H1 (cell line): ENCODE results near the gene MTCH1. TPM values are rescaled to one million over a fixed set of nuclear protein-coding genes. Genes with fewer than 3 reads are reported as not detected.
A peak's percentile ranks its signal among the peaks of the same experiment; 100 is the strongest.

Source experiments
- CTCF ChIA-PET: fragments of 300-600 bp; sonication (Branson Sonifier 250); formaldehyde crosslinking; loops from one replicate; lab custom pipeline; 2021; ENCODE audit not compliant: partially characterized antibody; lab: Charles Lee
- POLR2A ChIA-PET: fragments of 300-600 bp; sonication (Branson Sonifier 250); formaldehyde crosslinking; loops from one replicate; lab custom pipeline; 2021; ENCODE audit warnings: inconsistent platforms; ENCODE audit not compliant: partially characterized antibody; lab: Charles Lee
- DNase-seq, 2 experiments: peaks; one replicate each; pipeline versions ENCODE4 v3.0.0 to v3.0.0-alpha.2; 2010 to 2022; ENCODE audit warnings: low spot score in 2 of 2, low read depth in 1 of 2, mixed read lengths in 1 of 2
- FAIRE-seq: peaks from 2 replicates; lab custom pipeline; 2011; peaks lifted over from hg19 to GRCh38; lab: Jason Lieb, UNC
- H2AFZ ChIP-seq: 2 replicates; pipeline ENCODE4 v1.8.1; 2012; ENCODE audit warnings: low read length, inconsistent platforms
- H2AK5ac ChIP-seq: 2 replicates; pipeline ENCODE4 v1.6.1; 2013; ENCODE audit warnings: low read depth, low read length
- H2BK120ac ChIP-seq: replicated peaks from 2 replicates; pipeline ENCODE3; 2013; ENCODE audit warnings: low read depth, low read length, inconsistent platforms
- H2BK12ac ChIP-seq: 2 replicates; pipeline ENCODE4 v1.6.1; 2013; ENCODE audit warnings: low read depth, low read length
- H2BK15ac ChIP-seq: 2 replicates; pipeline ENCODE4 v1.6.1; 2013; ENCODE audit warnings: low read length
- H2BK20ac ChIP-seq: 2 replicates; pipeline ENCODE4 v1.6.1; 2013; ENCODE audit warnings: low read length
- H2BK5ac ChIP-seq: 2 replicates; pipeline ENCODE4 v1.6.1; 2013; ENCODE audit warnings: low read depth, low read length
- H3K14ac ChIP-seq: 2 replicates; pipeline ENCODE4 v1.6.1; 2013; ENCODE audit warnings: inconsistent platforms; ENCODE audit not compliant: insufficient read length
- H3K18ac ChIP-seq: 2 replicates; pipeline ENCODE4 v1.6.1; 2013; ENCODE audit warnings: low read length; ENCODE audit errors: extremely low read depth
- H3K23ac ChIP-seq: 2 replicates; pipeline ENCODE4 v1.6.1; 2013; ENCODE audit warnings: inconsistent platforms; ENCODE audit not compliant: insufficient read length
- H3K23me2 ChIP-seq: 2 replicates; pipeline ENCODE4 v1.6.1; 2013; ENCODE audit warnings: low read depth, low read length
- H3K27ac ChIP-seq: 2 replicates; pipeline ENCODE4 v1.6.1; 2011; ENCODE audit warnings: low read depth, low read length, inconsistent platforms
- H3K27me3 ChIP-seq, 4 experiments: replicated peaks in 1 of 4; 1 replicate in 1 of 4; 2 replicates in 3 of 4; pipeline versions ENCODE4 v1.6.1 to v1.8.1; 2011 to 2013; ENCODE audit warnings: low read length in 3 of 4, mild to moderate bottlenecking in 3 of 4, inconsistent platforms in 2 of 4, mixed read lengths in 2 of 4, moderate library complexity in 1 of 4; ENCODE audit not compliant: control insufficient read depth in 3 of 4, insufficient read depth in 3 of 4; ENCODE audit errors: extremely low read depth in 1 of 4
- H3K36me3 ChIP-seq, 4 experiments: 2 replicates each; pipeline versions ENCODE4 v1.6.1 to v1.8.1; 2011 to 2013; ENCODE audit warnings: mild to moderate bottlenecking in 4 of 4, low read length in 3 of 4, moderate library complexity in 2 of 4, control low read depth in 1 of 4, inconsistent platforms in 1 of 4; ENCODE audit not compliant: insufficient read depth in 4 of 4, control insufficient read depth in 2 of 4
- H3K4ac ChIP-seq: replicated peaks from 2 replicates; pipeline ENCODE3; 2013; ENCODE audit warnings: low read length, low read depth, mixed read lengths, inconsistent platforms; ENCODE audit not compliant: insufficient read length
- H3K4me1 ChIP-seq, 4 experiments: replicated peaks in 1 of 4; 1 replicate in 1 of 4; 2 replicates in 3 of 4; pipeline versions ENCODE4 v1.6.1 to v1.8.1; 2011 to 2013; ENCODE audit warnings: low read length in 3 of 4, inconsistent platforms in 2 of 4, mixed read lengths in 1 of 4; ENCODE audit not compliant: insufficient read depth in 4 of 4, control insufficient read depth in 3 of 4
- H3K4me2 ChIP-seq, 2 experiments: 2 replicates each; pipeline versions ENCODE4 v1.6.1 to v1.8.1; 2011 to 2013; ENCODE audit warnings: low read depth in 2 of 2, low read length in 2 of 2, control low read depth in 1 of 2, inconsistent platforms in 1 of 2, mild to moderate bottlenecking in 1 of 2; ENCODE audit not compliant: insufficient read depth in 1 of 2
- H3K4me3 ChIP-seq, 4 experiments: fragments of 200-600, 300-600 bp in 1 of 4; sonication (generic), shearing (Covaris generic), sonication (Bioruptor Twin) in 1 of 4; 2 replicates each; pipeline versions ENCODE4 v1.5.1 to v1.8.1; 2011 to 2016; ENCODE audit warnings: low read length in 4 of 4, low read depth in 3 of 4, control low read depth in 2 of 4, inconsistent platforms in 2 of 4, mild to moderate bottlenecking in 2 of 4, mixed read lengths in 1 of 4, moderate library complexity in 1 of 4; ENCODE audit not compliant: insufficient read depth in 2 of 4; ENCODE audit errors: extremely low read depth in 1 of 4
- H3K56ac ChIP-seq: replicated peaks from 2 replicates; pipeline ENCODE3; 2013; ENCODE audit warnings: low read depth, mild to moderate bottlenecking, mixed read lengths, low read length, inconsistent platforms; ENCODE audit not compliant: insufficient read length
- H3K79me1 ChIP-seq: 2 replicates; pipeline ENCODE4 v1.6.1; 2013; ENCODE audit warnings: low read depth, low read length, control low read depth
- H3K79me2 ChIP-seq, 2 experiments: 2 replicates each; pipeline versions ENCODE4 v1.6.1 to v1.8.1; 2012 to 2013; ENCODE audit warnings: low read length in 2 of 2, mild to moderate bottlenecking in 2 of 2, inconsistent platforms in 1 of 2; ENCODE audit not compliant: insufficient read depth in 2 of 2, control insufficient read depth in 1 of 2
- H3K9ac ChIP-seq, 4 experiments: replicated peaks in 1 of 4; 1 replicate in 1 of 4; 2 replicates in 3 of 4; pipeline versions ENCODE4 v1.6.1 to v1.8.1; 2011 to 2013; ENCODE audit warnings: low read depth in 3 of 4, low read length in 3 of 4, control low read depth in 2 of 4, mild to moderate bottlenecking in 2 of 4, moderate library complexity in 2 of 4, inconsistent platforms in 1 of 4; ENCODE audit errors: extremely low read depth in 1 of 4
- H3K9me3 ChIP-seq, 2 experiments: 2 replicates each; pipeline versions ENCODE4 v1.6.1 to v1.8.1; 2012 to 2013; ENCODE audit warnings: mild to moderate bottlenecking in 2 of 2, moderate library complexity in 2 of 2, control low read depth in 1 of 2, inconsistent platforms in 1 of 2, low read depth in 1 of 2, low read length in 1 of 2, mixed read lengths in 1 of 2; ENCODE audit not compliant: insufficient read depth in 2 of 2
- H4K20me1 ChIP-seq, 2 experiments: replicated peaks in 1 of 2; 2 replicates each; pipeline versions ENCODE3 to v1.8.1; 2011 to 2013; ENCODE audit warnings: inconsistent platforms in 2 of 2, low read length in 2 of 2, mild to moderate bottlenecking in 1 of 2; ENCODE audit not compliant: insufficient read depth in 2 of 2, control insufficient read depth in 1 of 2
- H4K5ac ChIP-seq: 2 replicates; pipeline ENCODE4 v1.6.1; 2013; ENCODE audit warnings: low read length, low read depth, mixed read lengths, inconsistent platforms; ENCODE audit not compliant: insufficient read length
- H4K8ac ChIP-seq: 2 replicates; pipeline ENCODE4 v1.8.0; 2013; ENCODE audit warnings: mild to moderate bottlenecking, moderate library complexity, low read length, inconsistent platforms; ENCODE audit not compliant: insufficient read depth; ENCODE audit errors: extremely low read depth
- H4K91ac ChIP-seq: replicated peaks from 2 replicates; pipeline ENCODE3; 2013; ENCODE audit warnings: low read length, mixed read lengths, inconsistent platforms; ENCODE audit not compliant: insufficient read length
- JUN ChIP-seq: IDR thresholded peaks from 2 replicates; pipeline ENCODE4 v1.6.1; 2011; ENCODE audit warnings: low read depth, mild to moderate bottlenecking, improper control_type of control experiment, low read length
- RAD21 ChIP-seq, 2 experiments: IDR thresholded peaks in 1 of 2; conservative IDR thresholded peaks in 1 of 2; 2 replicates each; pipeline ENCODE4 v1.6.1; 2011; ENCODE audit warnings: low read depth in 2 of 2, low read length in 2 of 2, improper control_type of control experiment in 1 of 2, inconsistent platforms in 1 of 2, mild to moderate bottlenecking in 1 of 2, moderate library complexity in 1 of 2
- YY1 ChIP-seq: IDR thresholded peaks from 2 replicates; pipeline ENCODE4 v1.6.1; 2011; ENCODE audit warnings: low read depth, mild to moderate bottlenecking, low read length
- whole genome bisulfite sequencing, 2 experiments: shearing (Covaris generic) in 1 of 2; methylation state at CpG; one replicate each; pipeline versions ENCODE4 v1.1.6 to v1.1.7; 2013 to 2015; ENCODE audit warnings: low lambda C conversion rate in 2 of 2, mixed read lengths in 2 of 2, inconsistent platforms in 1 of 2, low coverage in 1 of 2, missing lambda C conversion rate in 1 of 2; ENCODE audit not compliant: insufficient replicate concordance in 2 of 2, insufficient coverage in 1 of 2, insufficient read length in 1 of 2; ENCODE audit errors: extremely low coverage in 1 of 2, missing lambda C conversion rate in 1 of 2; 5-methylcytosine and 5-hydroxymethylcytosine counted together
- polyA plus RNA-seq, 7 experiments: library from polyadenylated mRNA; depleted of rRNA in 3 of 7; stranded (reverse) in 5 of 7; unstranded in 2 of 7; fragments of >200 nt in 5 of 7; fragments of 200-250 nt in 2 of 7; gene quantifications; 1 replicate in 5 of 7; 2 replicates in 1 of 7; 4 replicates in 1 of 7; pipeline versions ENCODE4 v1.2.1 to v1.2.3, GENCODE V29; 2011 to 2013; ENCODE audit warnings: missing spikeins in 2 of 7, mixed read lengths in 2 of 7
- total RNA-seq: library from RNA; stranded (reverse); fragmentation: NEBNext Ultra II Directional; extraction: Animal tissue kit (Norgen Biotek cat#: 25700); gene quantifications from 2 replicates; pipeline ENCODE4 v1.2.1, GENCODE V29; 2021
- TF ChIP-seq, protein P1 (sequence below), 3 experiments: IDR thresholded peaks; 1 replicate in 2 of 3; 2 replicates in 1 of 3; pipeline versions ENCODE4 v1.5.1 to v1.6.1; 2011; ENCODE audit warnings: low read length in 3 of 3, mild to moderate bottlenecking in 3 of 3, inconsistent platforms in 2 of 3, low read depth in 1 of 3, moderate library complexity in 1 of 3; ENCODE audit not compliant: insufficient read depth in 1 of 3; ENCODE audit errors: control extremely low read depth in 1 of 3

Gene MTCH1
- total and polyA plus RNA-seq, 2 of the 8 experiments (the other 6 are each of a cell fraction or from before 2014, with no cell fraction given), result 169 to 214 TPM

DNA sequence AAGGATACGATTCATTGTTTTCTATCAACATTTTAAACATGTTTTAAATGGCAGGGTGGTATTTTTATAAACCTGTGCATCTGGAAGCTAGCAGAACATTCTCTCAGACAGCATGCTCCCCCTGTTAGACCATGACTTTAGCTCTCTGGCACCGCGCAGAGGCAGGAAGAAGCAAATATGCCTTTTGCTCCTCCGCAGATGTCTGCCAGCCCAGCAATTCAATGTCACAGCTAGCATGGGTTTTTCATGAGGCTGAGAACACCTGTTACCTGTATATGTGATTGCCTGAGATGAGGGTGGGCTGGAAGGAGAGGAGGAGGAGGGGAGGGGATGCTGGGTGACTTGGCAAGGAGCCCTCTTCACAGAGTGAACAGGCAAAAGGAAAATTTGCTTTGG, 6.7 kb downstream of the MTCH1 start:
- Histone ChIP-seq H3K27ac (no peak overlapping the region), H2BK120ac (no peak overlapping the region), H4K20me1 (peaks cover 33 to 52% of the 10 kb centered on the region in 2 experiments), H3K56ac (no peak overlapping the region), H3K9ac (no peak overlapping the region; a peak in 1 of 7 replicates), H2BK20ac (no peak overlapping the region), H3K4me2 (no peak overlapping the region), H3K23ac (no peak overlapping the region), H2AK5ac (no peak overlapping the region), H2AFZ (no peak overlapping the region), H3K23me2 (peaks cover under 1% of the 10 kb centered on the region; the same call in 1 of the 2 replicates), H3K9me3 (no peaks in the 10 kb centered on the region), H2BK15ac (no peak overlapping the region), H3K79me1 (peaks cover 11% of the 10 kb centered on the region), H3K79me2 (peaks cover 17 to 64% of the 10 kb centered on the region in 2 experiments), H4K91ac (no peak overlapping the region), H3K4me1 (peaks cover 9 to 14% (median 11%) of the 10 kb centered on the region in 4 experiments), H4K5ac (no peak overlapping the region), H4K8ac (no peak overlapping the region), H3K4me3 (no peak overlapping the region), H3K36me3 (peaks cover 21 to 44% (median 37%) of the 10 kb centered on the region in 4 experiments), H3K18ac (no peak overlapping the region), H2BK12ac (no peak overlapping the region), H3K14ac (no peak overlapping the region), H3K27me3 (no peaks in the 10 kb centered on the region), H2BK5ac (no peak overlapping the region), H3K4ac (no peak overlapping the region)
- POLR2A ChIA-PET, result interaction anchor here (0.7 to 1.0 kb wide), 2 partner anchors 25 to 105 kb away, joined by 3 to 4 read pairs; partner anchors contain the start of genes PI16 and PPIL1
- CTCF ChIA-PET, result interaction anchor here (0.6 to 14.9 kb wide), 15 partner anchors 9 to 231 kb away, joined by 3 to 237 read pairs (median 4); no protein-coding TSS in a partner anchor
- DNase-seq, result no peak
- FAIRE-seq, result no peak
- TF ChIP-seq JUN, result no peak
- TF ChIP-seq, protein P1, sequence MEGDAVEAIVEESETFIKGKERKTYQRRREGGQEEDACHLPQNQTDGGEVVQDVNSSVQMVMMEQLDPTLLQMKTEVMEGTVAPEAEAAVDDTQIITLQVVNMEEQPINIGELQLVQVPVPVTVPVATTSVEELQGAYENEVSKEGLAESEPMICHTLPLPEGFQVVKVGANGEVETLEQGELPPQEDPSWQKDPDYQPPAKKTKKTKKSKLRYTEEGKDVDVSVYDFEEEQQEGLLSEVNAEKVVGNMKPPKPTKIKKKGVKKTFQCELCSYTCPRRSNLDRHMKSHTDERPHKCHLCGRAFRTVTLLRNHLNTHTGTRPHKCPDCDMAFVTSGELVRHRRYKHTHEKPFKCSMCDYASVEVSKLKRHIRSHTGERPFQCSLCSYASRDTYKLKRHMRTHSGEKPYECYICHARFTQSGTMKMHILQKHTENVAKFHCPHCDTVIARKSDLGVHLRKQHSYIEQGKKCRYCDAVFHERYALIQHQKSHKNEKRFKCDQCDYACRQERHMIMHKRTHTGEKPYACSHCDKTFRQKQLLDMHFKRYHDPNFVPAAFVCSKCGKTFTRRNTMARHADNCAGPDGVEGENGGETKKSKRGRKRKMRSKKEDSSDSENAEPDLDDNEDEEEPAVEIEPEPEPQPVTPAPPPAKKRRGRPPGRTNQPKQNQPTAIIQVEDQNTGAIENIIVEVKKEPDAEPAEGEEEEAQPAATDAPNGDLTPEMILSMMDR (IDR thresholded peaks at IDR 0.05; ENCODE audit: control extremely low read depth in 1 of 3, insufficient read depth in 1 of 3, low read depth in 1 of 3, low read length in 3 of 3), result peak; percentile 22 to 39 (median 28)
- no peak for TF ChIP-seq YY1
- peak; percentile 18 to 40; a peak in 2 of 4 replicates for TF ChIP-seq RAD21 (IDR thresholded peaks at IDR 0.05 in 1 of 2, conservative IDR thresholded peaks at IDR 0.05 in 1 of 2; ENCODE audit: low read depth in 2 of 2, low read length in 2 of 2)
- 88% methylated on average over 4 of the region's 4 CpGs; no CpG with 5 or more reads in 1 of the 2 experiments for WGBS, 2 experiments
